GM19372 (cell line): ENCODE measurements around the gene PDE4D.
"Not testable (repeated sequence)": the region's sequence is repeated elsewhere in the genome, so short reads cannot be mapped to it uniquely, and the experiment has no call there.

ENCODE experiments used
- ATAC-seq: cut with Tn5 transposase; IDR thresholded peaks from one replicate; pipeline ENCODE4 v1.9.1; 2021; ENCODE audit warnings: mild to moderate bottlenecking, low read depth, moderate library complexity; ENCODE audit not compliant: unreplicated experiment

The PDE4D gene

DNA sequence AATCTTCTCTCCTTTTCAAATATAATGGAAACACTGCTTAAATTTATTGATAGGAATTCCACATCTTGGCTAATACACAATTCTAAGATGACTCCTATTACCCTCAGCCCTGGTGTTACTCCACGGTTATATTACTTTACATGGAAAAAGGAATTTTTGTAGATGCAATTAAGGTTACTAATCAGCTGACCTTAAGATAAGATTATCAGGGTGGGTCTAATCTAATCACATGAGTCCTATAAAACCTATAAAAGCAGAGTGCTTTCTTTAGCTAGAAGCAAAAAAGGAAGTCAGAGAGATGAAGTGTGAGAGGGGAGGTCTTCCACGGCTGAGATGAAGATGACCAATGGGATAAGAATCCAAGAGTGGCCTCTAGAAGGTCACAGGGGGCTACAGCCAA lies 268.6 kb downstream of the PDE4D start:
- no peak for ATAC-seq

DNA sequence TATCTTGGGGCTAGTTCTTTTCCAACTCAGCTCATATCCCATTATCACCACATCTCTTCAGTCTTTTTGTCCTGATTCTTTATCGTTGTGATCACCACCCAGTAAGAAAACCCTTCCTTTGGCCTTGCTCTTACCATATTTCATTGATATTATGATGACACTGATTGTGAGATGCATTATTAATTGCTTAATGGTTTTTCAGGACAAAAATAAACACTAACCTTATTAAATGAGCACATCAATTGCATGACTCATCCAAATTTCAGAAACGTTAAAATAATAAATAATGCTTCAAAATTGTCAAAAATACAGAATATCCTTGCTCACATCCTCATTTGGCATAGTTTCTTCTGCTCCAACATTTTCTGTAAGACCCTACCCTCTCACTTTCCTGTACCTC lies 270.7 kb downstream of the PDE4D start:
- ATAC-seq = no peak

DNA sequence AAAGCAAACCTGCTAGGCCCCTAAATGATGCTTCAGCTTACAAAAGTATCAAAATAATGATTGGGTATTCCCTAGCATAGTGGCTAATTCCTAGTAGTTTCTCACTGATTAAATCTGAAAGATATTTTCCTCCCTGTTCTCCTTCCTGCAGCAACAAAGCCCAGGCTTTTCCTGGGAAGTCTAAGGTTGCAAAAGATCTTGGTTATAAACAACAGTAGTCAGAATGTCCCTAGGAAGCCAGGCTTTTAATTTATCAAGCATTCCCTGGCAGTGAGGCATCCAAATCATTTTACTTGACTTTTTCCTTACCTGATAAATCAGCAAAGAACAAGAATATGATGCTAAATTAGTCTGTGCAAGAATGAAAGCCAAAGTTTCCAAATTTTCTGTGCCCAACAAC lies 272.0 kb downstream of the PDE4D start:
- no peak for ATAC-seq

DNA sequence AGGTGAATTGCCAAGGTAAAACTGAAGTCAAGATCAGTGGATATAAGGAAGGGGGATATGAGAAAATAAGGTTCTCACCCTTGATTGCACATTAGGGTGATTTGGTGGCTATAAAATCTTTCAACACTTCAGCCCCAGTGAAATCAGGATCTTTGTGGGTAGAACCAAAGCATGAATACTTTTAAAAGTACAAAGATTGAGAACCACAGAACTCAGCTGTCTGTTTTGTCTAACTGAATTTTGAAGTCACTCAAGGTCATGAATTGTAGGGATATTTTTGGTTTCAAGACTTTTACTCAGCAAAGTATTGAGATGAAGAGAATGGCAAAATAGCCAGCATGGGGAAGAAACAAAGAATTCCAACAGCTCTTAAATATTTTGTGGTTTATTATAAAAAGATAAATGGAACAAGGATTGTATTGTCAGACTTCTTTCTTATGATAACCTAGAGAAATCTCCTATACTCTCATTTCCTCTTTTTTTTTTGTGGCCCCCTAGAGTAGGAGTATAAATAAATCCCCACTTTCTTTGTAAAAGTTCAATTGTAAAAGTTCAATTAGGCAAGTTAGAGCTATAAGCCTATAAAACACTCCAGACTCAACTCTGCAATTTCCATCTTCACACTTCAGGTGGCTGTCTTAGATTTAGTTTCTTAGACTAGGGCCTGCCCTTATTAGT lies 272.9 kb downstream of the PDE4D start:
- ATAC-seq = no peak

DNA sequence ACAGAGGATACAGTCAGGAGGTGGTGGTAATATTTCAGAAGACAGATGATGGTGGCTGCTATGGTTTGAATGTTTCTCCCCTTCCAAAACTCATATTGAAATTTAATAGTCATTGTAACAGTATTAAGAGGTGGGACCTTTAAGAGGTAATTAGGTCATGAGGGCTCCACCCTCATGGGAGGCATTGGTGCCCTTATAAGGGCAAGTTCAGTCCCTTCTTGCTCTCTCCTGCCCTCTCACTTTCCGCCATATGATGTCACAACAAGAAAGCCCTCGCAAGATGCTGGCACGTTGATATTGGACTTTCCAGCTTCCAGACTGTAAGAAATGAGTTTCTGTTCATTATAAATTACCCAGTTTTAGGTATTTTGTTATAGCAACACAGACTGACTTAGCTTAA lies 274.9 kb downstream of the PDE4D start:
- no peak for ATAC-seq

DNA sequence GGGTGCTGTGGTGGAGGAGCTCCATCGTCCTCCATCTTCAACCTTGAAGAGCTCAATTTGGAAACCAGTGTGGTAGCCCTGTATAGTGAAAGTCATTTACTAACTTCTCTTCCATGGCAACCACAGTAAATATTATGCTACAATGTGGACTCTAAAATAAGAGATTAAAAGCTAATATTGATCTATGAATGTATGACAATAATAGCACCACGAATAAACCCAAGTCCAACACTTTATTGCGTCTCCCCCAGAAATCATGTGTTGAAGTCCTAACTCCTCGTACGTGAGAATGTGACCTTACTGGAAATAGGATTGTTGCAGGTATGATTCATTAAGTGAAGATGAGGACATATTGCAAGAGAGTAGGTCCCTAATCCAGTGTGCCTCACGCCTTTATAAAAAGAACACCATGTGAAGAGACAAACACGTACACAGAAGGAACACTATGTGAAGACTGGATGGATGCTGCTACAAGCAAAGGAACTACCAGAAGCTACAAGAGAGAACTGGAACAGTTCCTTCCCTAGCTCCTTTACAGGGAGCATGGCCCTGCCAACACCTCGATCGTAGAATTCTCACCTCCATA lies 276.2 kb downstream of the PDE4D start:
- ATAC-seq = no peak

DNA sequence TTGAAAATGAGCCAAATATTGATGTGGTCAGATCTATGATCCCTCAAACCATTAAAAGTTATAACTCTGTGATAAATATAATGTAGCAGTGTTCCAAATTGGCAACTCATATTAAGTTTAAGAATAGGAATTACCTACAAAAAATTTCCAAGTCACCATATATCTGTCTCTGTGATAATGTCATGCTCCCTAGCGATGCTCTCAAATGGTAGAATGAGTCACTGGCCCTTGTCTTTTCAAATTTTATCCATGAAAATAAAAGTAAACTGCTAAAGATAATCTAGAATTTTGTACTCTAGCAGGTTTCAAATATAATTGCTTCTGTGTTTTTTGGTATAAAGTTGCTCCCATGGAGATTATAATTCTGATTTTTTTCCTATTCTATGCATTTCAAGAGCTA lies 277.1 kb downstream of the PDE4D start:
- no peak for ATAC-seq

DNA sequence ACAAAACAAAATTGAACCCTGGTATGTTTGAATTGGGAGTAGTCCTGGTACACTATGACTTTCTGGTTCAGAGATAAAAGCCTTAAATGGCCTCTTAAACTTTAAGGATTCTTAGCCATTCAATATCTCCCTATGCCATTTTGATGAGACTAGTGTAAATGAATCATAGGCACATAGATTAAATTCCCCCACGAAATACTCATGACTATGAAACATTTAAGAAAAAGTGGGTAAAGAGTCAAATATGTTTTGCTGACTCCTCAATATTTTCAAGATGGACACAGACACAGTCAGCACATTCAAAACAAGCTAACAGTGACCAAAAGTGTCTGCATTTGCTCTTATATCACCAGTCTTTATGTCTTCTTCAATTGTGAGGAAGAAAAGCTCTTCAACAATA lies 278.3 kb downstream of the PDE4D start:
- ATAC-seq = no peak

DNA sequence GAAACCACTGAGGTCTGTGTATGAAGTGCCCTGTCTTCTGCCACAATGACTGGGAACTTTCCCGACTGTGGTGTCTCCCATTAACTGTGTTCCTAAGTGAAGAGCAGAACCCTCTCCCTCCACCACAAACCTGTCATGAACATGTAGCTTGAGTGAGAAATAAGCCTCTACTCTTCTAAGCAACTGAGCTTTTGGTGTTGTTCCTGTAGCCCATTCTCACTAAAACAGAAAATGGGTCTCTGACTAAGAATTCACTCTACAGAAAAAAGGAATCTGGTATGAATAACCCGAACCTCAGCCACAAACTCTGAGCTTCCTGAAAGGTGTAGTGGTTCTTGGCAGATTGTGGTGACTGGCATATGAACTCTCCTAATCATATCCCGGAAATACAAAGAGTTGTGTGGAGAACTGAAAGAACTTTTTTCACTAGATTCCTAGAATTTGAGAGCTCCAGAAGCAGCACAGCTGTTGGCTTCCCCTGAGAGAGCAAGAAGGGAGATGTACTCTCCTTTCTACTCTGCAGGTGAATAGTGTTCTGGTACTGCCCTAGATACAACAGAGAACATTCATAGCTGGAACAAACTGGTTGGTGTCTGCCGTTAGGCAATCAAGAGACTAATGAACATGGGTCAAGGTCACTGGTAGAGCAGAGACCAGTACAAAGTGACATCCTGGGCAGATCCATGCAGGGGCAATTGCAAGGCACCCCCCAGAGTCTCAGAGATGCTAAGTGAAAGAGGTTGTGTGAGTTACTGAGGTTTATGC lies 283.8 kb downstream of the PDE4D start:
- ATAC-seq = no peak

DNA sequence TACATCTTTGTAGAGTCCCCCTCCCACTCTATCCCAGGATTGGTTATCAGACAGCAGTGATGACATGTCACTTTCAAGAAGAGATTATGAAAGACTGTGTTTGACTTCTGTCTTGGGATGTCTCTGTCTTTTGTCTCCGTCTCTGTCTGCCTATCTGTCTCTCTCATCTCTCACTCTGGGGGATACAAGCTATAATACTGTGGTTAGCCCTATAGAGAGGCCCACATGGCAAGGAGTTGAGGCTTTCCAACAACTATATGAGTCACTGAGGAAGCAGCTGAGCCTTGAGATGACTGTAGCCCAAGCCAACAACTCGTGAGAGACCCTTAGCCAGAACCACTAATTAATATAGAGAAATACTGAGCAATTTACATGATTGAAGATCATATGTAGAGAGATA lies 284.8 kb downstream of the PDE4D start:
- no peak for ATAC-seq

DNA sequence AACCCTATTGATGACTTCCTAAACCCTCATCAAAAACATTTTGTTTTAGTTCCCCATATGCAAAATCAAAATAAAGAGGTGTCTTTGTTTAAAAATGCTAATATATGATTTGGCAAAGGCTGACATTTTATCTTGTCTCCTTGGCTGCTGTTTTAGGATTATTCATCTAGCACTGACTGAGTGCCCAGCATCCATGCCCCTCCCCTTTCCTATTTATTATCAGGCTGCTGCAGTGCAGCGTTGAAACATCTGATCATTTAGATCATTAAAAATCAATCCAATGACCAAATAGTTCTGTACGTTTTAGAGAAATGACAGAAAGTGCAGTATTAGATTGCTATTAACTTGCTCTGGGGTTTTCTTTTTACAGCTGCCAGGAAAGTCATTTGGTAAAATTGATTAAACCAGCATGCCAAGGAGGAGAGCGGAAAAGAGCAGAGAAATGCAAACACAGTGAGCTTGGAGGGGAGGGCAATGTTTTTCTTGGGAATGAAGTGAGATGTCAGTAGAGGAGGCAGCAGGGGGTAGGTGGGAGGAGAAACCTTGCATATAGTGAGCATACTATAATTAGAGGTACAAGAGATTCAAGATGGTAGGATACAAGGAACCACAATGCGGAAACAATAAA lies 286.3 kb downstream of the PDE4D start:
- no peak for ATAC-seq

DNA sequence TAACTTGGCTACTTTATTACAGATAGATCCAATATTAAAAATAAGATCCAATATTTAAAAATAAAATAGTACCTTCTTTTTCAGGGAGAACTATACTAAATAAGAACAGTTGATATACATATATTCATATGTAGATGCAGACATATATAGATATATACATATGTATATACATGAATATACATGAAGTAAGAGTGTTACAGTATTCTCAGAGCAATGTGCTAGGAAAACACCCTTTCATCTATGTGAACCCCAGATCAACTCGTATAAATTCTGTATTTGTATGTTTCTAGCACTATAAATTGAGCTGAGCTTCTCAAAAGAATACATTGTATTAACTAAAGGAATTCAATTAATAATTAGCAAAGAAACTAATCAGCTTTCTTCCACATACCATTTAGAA lies 287.6 kb downstream of the PDE4D start:
- no peak for ATAC-seq

DNA sequence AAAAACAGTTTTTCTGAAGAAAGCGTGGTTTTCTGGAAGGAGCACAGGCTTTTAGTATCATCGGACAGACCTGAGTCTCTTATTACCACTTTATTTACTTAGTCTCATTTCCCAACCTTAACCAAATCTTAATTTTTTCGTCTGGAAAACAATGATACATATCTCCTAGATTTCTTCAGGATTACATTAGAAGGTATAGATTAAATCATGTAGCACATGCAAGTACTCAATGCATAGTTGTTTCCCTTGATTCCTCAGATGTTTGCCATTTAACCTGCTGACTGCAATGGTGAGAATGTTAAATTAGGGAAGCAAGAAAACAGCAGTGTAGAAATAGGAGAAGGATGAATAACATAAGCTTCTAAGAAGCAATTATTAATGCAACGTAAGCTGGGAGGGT lies 289.4 kb downstream of the PDE4D start:
- ATAC-seq = no peak

DNA sequence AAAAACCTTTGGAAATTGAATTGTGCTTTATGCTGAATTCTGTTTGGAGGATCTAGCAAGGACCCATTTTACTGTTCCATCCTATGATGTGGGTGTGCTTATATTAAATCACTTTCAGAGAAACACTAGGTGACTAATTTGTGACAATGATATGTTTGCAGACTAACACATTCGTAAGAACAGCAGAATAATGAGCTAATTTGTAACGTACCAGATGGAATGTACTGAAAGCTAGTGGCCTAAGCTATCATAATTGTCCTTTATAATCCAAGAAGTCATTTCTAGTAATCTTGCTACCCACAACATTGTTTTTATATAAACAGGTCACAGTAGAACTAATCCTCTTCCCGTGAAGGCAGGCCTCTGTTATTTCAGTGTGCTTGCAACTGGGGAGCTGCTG lies 292.5 kb downstream of the PDE4D start:
- no peak for ATAC-seq

DNA sequence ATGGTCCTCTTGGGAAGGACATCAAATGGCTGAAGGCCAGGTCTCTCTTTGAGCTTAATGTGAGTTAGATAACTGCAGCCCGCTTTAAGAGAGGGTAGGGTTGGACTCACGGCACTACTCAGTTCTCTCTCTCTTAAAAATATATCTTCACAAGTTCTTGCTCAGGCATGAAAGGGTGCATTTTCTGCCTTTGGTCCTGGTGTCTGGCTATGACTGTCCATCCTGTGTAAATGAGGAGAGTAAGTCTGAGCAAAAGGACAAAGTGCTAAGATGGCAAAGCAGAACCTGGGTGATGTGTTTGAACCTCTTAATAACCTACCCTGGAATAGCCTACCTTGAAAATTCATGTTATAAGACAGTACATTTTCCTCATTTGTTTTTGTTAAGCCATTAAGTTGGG lies 293.4 kb downstream of the PDE4D start:
- no peak for ATAC-seq

DNA sequence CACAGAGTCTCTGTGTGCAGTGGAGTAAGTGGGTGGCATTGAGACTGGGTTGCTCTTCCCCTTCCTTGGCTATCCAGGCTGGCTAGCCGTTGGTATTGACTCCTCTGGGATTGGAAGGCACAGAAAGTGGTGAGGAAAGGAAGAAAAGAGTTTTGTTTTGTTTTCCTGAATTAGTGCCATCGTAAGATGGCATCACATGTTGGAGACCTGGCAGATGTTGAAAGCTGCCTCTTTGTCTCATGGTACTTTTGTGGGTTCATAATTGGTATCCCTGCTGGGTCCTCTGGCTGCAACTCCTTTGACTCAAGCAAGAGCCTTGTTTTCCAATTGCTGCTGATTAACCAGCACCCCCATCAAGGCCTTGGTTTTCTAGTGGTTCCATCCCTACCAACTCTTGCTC lies 293.8 kb downstream of the PDE4D start:
- no peak for ATAC-seq

DNA sequence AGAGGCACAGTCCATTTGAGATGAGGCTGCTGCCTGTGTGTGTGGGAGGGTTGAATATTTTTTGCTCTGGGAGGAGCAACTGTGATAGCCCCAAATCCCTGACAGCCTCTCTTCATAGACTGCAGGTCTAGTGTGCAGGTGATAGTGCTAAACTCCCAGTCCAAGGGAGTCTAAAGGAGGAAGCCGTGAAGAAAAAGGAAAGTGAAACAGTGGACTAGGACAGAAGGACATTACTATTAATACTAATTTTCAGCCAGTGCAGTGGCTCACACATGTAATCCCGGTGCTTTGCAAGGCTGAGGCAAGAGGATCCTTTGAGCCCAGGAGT lies 295.0 kb downstream of the PDE4D start:
- ATAC-seq = no peak

DNA sequence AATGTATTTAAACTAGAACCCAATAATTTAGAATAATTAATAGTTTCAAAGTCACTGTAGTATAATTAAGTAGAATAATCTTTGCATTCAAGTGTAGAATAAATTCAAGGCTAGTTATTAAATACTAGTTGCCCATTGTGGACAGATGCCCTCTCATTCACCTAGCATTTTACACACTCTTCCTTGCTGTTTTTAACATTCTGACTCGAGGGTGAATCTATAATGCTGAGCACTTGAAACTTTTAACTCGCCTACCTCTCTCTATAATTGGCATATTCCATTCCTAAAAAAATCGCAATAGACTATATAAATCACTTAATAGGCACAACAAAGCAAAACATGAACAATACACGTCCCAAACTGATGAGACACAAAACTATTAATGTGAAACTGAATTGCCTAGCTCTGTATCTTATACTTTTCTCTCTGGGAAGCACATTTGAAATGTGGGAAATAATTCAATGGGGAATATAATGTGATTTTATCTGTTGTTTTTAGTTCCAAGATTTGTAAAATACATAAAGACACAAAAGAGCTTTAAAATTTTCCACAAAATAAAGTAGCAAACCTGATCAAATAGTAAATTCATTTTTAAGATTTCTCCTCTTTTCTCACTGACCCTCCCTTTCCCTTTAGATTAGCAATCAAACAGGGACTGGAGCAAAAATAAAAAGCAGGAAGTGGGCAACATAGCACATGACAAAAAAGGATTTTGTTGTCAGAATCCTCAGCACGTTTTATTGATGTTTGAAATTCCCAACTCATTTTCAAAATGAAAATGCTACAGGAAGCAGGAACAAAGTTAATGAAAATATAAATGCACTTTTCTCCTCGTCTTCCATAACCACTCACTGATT lies 295.6 kb downstream of the PDE4D start:
- no peak for ATAC-seq

DNA sequence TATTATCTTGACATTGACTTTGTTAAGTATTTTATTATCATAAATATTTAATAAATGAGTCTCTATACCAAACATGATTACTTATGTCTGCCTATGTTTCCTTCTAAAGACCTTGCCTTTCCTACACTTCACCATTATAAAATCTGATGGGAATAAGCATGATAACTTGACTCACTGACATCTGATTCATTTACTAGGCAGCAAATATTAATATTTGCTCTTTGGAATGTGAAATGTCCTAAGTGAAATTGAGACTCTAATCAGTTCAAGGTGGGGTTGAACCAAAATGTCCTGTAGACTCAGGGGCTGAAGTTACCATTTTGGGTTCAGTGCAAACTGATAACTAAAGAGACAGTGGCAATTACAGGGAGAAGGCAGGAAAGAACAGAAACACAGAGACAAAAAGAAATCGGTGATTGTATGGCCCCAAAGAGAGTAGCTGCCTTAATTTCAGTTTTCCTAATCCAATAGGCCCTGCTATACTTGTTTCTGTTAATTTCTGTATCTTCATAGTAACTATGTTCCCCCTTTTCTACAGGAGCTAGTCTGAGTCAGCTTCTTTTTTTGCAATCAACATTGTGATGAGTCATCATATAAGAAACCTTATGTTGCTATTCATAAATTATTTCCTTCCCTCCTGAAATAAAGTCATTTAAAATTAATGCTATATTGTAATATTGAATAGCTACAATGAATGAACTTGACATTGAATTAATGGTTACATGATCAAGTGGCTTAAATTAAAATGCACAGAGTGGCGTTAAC lies 296.8 kb downstream of the PDE4D start:
- ATAC-seq = no peak

DNA sequence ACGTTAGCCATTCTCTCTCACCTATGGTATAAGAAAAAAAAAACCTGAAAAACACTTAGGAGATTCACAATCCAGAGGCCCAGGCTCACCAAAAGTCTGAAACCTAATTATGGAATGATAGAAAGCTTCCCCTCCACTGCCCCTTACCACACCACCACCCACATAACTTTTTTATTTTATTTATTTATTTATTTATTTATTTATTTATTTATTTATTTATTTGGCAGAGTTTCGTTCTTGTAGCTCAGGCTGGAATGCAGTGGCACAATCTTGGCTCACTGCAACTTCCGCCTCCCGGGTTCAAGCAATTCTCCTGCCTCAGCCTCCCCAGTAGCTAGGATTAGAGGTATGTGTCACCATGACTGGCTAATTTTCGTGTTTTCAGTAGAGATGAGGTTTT lies 299.4 kb downstream of the PDE4D start:
- ATAC-seq = not testable (repeated sequence)
